HepG2 (cell line): ENCODE measurements around the gene RNASE11. TPM values are rescaled to one million over a fixed set of nuclear protein-coding genes. Genes with fewer than 3 reads are reported as not detected.

ENCODE experiments used
- ARID4A ChIP-seq: sonication (generic); formaldehyde crosslinking; IDR thresholded peaks from 2 replicates; pipeline ENCODE4 v1.5.0; 2020; ENCODE audit warnings: mild to moderate bottlenecking, missing genetic modification reagents, borderline replicate concordance
- ATM ChIP-seq: fragments of 450-650 bp; IDR thresholded peaks from 2 replicates; pipeline ENCODE4 v1.7.1; 2017; ENCODE audit warnings: mild to moderate bottlenecking, borderline replicate concordance
- CAMTA2 ChIP-seq: sonication (generic); formaldehyde crosslinking; IDR thresholded peaks from 2 replicates; pipeline ENCODE4 v1.4.0; 2020; ENCODE audit warnings: mild to moderate bottlenecking, missing genetic modification reagents, borderline replicate concordance
- CSRNP2 ChIP-seq: sonication (generic); formaldehyde crosslinking; conservative IDR thresholded peaks from 2 replicates; pipeline ENCODE4 v1.8.0; 2022; ENCODE audit warnings: low read depth, missing genetic modification reagents
- DDIT3 ChIP-seq: sonication (generic); formaldehyde crosslinking; IDR thresholded peaks from 2 replicates; pipeline ENCODE4 v1.4.0; 2020; ENCODE audit warnings: mild to moderate bottlenecking, missing genetic modification reagents
- DMTF1 ChIP-seq: sonication (generic); formaldehyde crosslinking; IDR thresholded peaks from 2 replicates; pipeline ENCODE4 v1.4.0; 2020; ENCODE audit warnings: mild to moderate bottlenecking, missing genetic modification reagents
- DRAP1 ChIP-seq: IDR thresholded peaks from 2 replicates; pipeline ENCODE4 v1.6.1; 2016; ENCODE audit warnings: missing genetic modification reagents, missing compliant biosample characterization
- FOXO1 ChIP-seq: sonication (generic); formaldehyde crosslinking; IDR thresholded peaks from 2 replicates; pipeline ENCODE4 v1.4.0; 2020; ENCODE audit warnings: missing genetic modification reagents
- HDAC1 ChIP-seq: sonication (generic); formaldehyde crosslinking; IDR thresholded peaks from 2 replicates; pipeline ENCODE4 v1.5.1; 2020; ENCODE audit warnings: mild to moderate bottlenecking, missing genetic modification reagents
- HOXA9 ChIP-seq: sonication (generic); formaldehyde crosslinking; IDR thresholded peaks from 2 replicates; pipeline ENCODE4 v1.8.1; 2022; ENCODE audit warnings: missing genetic modification reagents, mild to moderate bottlenecking, moderate library complexity, borderline replicate concordance
- NFIC ChIP-seq: IDR thresholded peaks from 2 replicates; pipeline ENCODE4 v1.6.1; 2012; ENCODE audit warnings: mild to moderate bottlenecking, low read length, inconsistent platforms
- POLR2A ChIP-seq, 2 experiments: IDR thresholded peaks; 2 replicates each; pipeline ENCODE4 v1.6.1; 2011; ENCODE audit warnings: low read depth in 2 of 2, low read length in 2 of 2, mild to moderate bottlenecking in 1 of 2, moderate library complexity in 1 of 2; ENCODE audit not compliant: insufficient read depth in 1 of 2
- SMAD3 ChIP-seq: sonication (generic); formaldehyde crosslinking; IDR thresholded peaks from 2 replicates; pipeline ENCODE4 v1.4.0; 2020; ENCODE audit warnings: missing genetic modification reagents
- ZFP36 ChIP-seq: fragments of 150-350 bp; IDR thresholded peaks from 2 replicates; pipeline ENCODE4 v1.6.1; 2018; ENCODE audit warnings: borderline replicate concordance, low read length, low read depth; ENCODE audit not compliant: partially characterized antibody
- ZFP36L2 ChIP-seq: sonication (generic); formaldehyde crosslinking; IDR thresholded peaks from 2 replicates; pipeline ENCODE4 v1.4.0; 2020; ENCODE audit warnings: missing genetic modification reagents
- ZNF260 ChIP-seq: sonication (generic); formaldehyde crosslinking; IDR thresholded peaks from 2 replicates; pipeline ENCODE4 v1.4.0; 2020; ENCODE audit warnings: missing genetic modification reagents, low read depth, mild to moderate bottlenecking, borderline replicate concordance
- ZNF501 ChIP-seq: sonication (generic); formaldehyde crosslinking; IDR thresholded peaks from 2 replicates; pipeline ENCODE4 v1.5.1; 2020; ENCODE audit warnings: mild to moderate bottlenecking, moderate library complexity, missing genetic modification reagents
- ZNF816 ChIP-seq: sonication (generic); formaldehyde crosslinking; IDR thresholded peaks from 2 replicates; pipeline ENCODE4 v1.8.0; 2022; ENCODE audit warnings: missing genetic modification reagents, mild to moderate bottlenecking, borderline replicate concordance
- ZNF841 ChIP-seq: sonication (generic); formaldehyde crosslinking; IDR thresholded peaks from 2 replicates; pipeline ENCODE4 v1.8.1; 2023; ENCODE audit warnings: missing genetic modification reagents, borderline replicate concordance
- polyA plus RNA-seq, 8 experiments: library from polyadenylated mRNA; depleted of rRNA in 3 of 8; stranded (reverse) in 7 of 8; unstranded in 1 of 8; fragments of >200 nt; fragmentation: Illumina TruSeq in 4 of 8; extraction: Trizol in 4 of 8; gene quantifications; 2 replicates each; pipeline versions ENCODE4 v1.2.1 to v1.2.3, GENCODE V29; 2011 to 2016; ENCODE audit warnings: low read depth in 4 of 8, missing spikeins in 1 of 8, mixed read lengths in 1 of 8; ENCODE audit not compliant: insufficient read depth in 1 of 8
- total RNA-seq, 5 experiments: library from RNA; depleted of rRNA; stranded (reverse); fragments of >200 nt; fragmentation: Illumina TruSeq; extraction: Trizol; gene quantifications; 2 replicates each; pipeline ENCODE4 v1.2.3, GENCODE V29; 2016; ENCODE audit warnings: low read depth in 1 of 5

RNASE11 gene
- total and polyA plus RNA-seq, 2 of the 13 experiments (the other 11 are each of a cell fraction or from before 2014, with no cell fraction given) = not detected

GRCh38 chr14:20609215-20610001 lies 21.6 kb upstream of the RNASE11 start (continued):
- TF ChIP-seq DMTF1 (CRISPR knock-in tag) (no peak), ZNF841 (CRISPR knock-in tag) (no peak), POLR2A (IDR thresholded peaks at IDR 0.05; ENCODE audit: insufficient read depth in 1 of 2, low read depth in 2 of 2, low read length in 2 of 2) (no peak), NFIC (peak; percentile 9; the same call in 1 of the 2 replicates), SMAD3 (CRISPR knock-in tag) (peak; percentile 72; the same call in 1 of the 2 replicates), ZNF816 (CRISPR knock-in tag) (no peak), CSRNP2 (CRISPR knock-in tag) (no peak), HDAC1 (CRISPR knock-in tag) (no peak), ZFP36L2 (CRISPR knock-in tag) (no peak), CAMTA2 (CRISPR knock-in tag) (peak; percentile 95; the same call in 1 of the 2 replicates), ZFP36 (peak; percentile 38), ATM (no peak), HOXA9 (CRISPR knock-in tag) (peak; percentile 62; the same call in 1 of the 2 replicates), DRAP1 (CRISPR knock-in tag) (no peak), DDIT3 (CRISPR knock-in tag) (0 out of 2 replicates have a peak, but pooled peaks have one; percentile 24), ZNF501 (peak; percentile 98), ZNF260 (CRISPR knock-in tag) (no peak), ARID4A (CRISPR knock-in tag) (peak; percentile 14; the same call in 1 of the 2 replicates), FOXO1 (CRISPR knock-in tag) (no peak)
